T1000 (cell line): ENCODE results near the gene AKAP1.

Source experiments
- DNase-seq: peaks from one replicate; lab custom pipeline; 2025; ENCODE audit warnings: mixed read lengths; lab: John Stamatoyannopoulos, UW

Gene AKAP1

DNA sequence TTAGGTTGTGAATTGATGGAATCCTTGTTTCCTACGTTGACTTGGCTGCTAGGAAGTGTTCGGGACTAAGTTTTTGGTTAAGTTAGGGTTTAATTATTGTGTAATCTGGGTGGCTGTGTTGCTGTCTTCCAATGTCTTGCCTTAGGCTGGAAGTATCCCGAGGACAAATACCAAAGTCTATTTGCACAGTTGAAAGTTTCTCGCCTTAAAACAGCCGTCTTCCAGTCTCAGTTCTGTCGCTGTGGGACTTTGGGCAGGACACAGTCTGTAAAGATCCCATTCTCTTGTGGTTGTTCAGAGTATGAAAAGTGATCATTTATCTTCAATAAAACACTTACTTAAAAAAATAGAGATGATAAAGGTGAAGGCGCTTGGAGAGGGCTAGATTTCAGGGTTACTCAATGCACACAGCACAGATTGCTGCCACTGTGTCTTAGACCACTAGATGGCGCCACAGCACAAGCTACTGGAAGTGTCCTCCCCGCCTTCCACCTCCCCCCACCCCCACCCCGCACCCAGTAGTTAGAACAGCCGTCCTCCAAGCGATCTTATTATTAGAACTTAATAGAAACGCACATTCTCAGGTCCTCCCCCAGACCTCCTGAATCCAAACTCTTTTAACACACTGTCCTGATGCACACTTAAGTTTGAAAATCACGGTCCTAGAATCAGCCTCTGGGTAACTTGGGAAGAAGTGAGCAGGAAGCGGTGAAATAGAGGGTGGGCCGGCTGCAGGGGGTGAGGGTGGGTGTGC lies 45.8 kb downstream of the AKAP1 start:
- DNase-seq, result peak; percentile 67

DNA sequence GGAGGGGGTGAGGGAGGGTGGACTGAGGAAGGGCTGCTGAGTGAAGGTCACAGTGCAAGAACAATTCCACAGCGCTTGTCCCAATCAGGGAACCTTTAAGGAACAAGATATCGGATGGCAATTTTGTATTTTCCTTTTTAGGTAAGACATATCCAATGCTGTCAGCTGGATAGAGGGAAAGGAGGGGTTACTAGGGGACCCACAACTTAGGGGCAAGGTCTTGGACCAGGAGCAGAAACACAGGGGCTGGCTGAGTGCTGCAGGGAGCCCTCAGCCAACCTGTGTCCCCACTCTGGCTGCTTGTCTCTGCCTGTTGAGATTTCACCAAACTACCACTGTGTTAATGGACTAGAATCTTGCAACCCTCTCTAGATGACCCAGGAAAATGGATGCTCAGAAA lies 47.6 kb downstream of the AKAP1 start:
- no peak for DNase-seq

DNA sequence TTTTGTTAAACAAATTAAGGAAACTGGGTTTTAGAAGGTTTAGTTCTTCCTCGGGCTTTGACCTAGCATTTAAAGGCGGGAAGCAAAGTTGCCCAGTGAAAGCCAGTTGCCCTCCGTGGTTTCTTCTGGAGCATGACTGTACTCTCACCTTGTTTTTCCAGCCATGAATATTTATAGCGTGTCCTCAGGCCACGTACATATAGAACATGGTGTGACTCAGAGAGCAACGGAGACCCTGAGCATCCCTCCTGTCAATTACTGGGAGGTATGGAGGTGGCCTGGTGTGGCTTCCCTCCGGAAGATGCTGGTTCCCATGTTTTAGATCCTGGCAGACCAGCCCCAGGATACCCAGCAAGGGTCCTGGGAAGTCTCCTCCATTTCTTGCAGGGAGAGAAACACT lies 48.4 kb downstream of the AKAP1 start:
- DNase-seq, result no peak

DNA sequence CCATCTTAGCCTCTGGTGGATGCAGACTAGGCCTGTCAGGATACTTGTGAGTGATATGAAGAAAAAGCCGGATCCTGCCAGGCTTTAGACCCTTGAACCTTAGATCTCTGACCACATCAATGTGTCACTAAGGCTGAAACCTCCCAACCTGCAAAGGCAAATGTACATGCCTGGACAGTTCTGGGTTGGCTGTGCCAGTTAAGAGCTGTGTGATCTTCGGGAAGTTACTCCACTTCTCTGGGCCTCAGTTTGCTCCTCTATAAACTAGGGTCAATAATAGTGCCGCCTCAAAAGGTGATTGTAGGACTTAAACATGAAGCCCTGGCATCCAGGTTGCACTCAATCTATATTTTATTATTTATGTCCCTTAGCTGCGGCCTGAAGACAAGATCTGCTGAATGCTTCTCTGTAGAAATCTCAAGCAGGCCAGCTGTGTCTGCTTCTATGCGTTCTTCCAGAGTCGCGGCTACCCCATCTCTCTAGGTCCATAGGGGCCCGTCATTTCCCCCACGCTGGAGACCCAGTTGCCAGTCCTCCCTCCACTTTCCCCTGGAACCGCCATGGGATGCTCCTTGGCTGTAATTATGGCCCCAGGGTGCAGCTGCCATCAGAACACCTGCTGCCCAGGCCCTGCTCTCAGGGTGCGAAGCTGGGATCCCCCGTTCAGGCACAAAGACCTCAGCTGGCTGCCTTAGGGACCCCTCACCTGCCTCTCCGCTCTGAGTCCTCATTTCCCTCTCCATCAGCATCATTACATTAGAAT lies 50.2 kb downstream of the AKAP1 start:
- DNase-seq, result no peak

GRCh38 chr17:57135789-57136291 lies 50.8 kb downstream of the AKAP1 start:
- DNase-seq, result no peak

DNA sequence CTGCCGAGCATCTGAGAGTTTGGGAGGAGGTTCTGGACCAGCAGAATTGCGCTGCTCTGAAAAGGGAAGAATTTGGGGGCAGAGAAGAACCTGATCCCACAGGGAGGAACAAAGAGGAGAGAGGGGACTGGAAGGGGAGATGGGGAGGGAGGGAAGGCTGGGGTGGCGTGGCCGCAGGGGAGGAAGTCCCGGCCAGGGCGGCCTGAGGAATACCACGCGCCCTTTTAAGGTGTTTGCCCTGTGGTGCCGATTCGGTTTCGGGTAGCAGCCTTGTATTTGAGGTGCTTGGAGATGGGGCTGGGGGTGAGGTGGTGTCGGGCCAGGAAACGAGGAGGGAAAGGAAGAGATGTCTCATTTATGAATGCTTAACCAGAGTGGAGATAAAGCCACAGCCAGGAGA lies 51.3 kb downstream of the AKAP1 start:
- DNase-seq, result no peak

DNA sequence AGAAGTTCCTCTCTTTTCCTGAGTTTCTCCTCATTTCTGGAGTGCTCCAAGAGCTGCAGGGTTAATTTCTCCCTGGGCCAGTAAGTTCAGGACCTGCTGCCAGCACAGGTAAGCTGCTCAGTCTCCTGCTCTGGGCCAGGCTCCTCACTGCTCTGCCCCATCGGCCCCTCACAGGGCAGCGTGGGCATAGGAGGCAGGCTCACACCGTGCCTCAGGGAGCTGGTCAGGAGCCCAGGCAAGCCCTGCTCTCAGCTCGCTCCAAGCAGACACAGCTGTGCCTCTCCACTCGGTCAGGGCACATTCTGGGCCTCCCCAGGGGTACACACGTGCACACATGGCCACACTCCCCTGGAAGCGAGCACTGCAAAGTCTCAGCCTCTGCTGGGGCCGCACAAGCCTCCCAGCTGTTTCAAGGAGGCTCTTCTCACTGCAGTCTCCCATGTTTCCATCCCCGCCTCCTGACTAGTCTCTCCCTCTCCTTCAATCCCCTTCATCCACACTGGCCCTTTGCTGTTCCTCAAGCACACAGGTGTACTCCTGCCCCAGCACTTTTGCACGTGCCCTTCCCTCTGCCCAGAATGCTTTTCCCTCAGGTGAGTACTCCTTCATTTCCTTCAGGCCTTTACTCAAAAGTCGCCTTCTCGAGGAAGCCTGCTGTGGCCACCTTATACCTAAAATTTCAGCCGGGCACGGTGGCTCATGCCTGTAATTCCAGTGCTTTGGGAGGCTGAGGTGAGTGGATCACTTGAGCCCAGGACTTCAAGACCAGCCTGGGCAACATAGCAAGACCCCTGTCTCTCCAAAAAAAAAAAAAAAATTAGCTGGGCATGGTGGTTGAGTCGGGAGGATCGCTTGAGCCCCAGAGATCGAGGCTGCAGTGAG lies 53.2 kb downstream of the AKAP1 start:
- no peak for DNase-seq

- DNase-seq, result no peak
Observed at GRCh38 chr17:57138956-57139576, 54.0 kb downstream of the AKAP1 start.

DNA sequence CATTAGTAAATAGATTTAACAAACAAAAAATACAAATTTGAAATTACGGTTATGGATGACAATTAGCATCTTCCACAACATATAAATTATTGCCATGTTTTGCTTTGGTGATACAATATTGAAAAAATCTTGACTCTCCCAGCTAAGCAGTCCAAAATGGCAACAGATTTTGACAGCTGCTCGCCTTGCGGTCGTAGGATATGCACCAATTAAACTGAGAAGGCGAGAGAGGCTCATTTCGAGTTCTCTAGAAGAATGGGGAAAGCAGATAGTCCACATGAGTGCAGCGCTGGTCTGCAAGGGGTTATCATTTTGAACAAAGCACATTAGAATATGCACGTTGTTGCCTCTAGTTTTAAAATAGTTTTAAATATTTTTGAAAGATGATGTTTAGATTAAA lies 55.3 kb downstream of the AKAP1 start:
- DNase-seq, result no peak

DNA sequence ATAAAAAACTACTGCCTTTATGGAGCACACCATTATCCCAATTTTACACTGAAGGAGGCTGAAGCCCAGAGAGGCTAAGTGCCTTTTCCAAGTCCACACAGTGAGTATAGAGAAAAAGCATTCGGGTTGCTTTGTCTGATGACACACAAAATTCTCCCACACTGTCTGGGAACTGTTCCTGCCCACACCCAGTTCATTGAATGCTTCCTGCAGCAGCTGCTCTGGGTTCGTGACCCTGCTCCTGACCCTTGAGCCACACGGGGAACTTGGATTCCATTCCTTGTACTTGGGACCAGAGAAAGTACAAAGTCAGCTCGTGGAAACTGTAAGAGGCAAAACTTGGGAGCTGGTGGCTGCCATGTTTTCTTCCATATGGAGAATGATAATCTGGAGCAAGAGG lies 57.9 kb downstream of the AKAP1 start:
- DNase-seq, result no peak

DNA sequence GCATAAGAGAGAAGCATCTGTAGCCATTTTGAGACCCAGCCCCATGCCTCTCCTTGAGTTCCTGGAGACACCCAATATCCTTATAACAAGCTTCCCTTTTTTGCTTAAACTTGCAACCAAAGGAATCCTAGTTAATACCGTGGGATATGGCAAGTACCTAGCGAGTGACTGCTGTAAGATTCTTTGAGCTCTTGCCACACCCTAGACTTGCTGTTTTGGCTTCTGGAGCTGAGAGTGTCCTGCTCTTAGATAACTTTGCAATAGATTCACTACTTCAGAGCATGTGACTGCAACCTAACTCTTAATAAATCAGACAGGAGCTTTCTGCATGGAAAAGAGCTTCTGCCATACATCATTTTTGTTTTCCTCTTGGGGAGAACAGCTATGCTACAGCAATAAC lies 58.3 kb downstream of the AKAP1 start:
- no peak for DNase-seq

DNA sequence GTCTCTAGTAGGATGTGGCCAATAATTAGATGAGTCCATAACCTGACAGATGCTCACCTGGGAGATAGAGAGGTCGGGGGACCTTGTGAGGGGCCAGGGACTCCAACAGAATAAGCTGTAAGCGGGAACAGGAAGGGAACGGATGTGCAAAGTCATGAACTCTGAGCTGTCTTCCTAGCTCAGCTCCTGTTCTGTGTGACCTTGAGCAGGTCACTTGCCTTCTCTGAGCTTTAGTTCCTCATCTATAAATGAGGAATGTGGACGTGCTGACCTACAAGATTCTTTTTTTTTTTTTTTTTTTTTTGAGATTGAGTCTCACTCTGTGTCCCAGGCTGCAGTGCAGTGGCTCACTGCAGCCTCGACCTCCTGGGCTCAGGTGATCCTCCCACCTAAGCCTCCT lies 58.9 kb downstream of the AKAP1 start:
- DNase-seq, result no peak

- DNase-seq, result no peak
Observed at GRCh38 chr17:57144567-57144966, 59.5 kb downstream of the AKAP1 start.

- no peak for DNase-seq
Observed at GRCh38 chr17:57145347-57145746, 60.3 kb downstream of the AKAP1 start.

GRCh38 chr17:57146273-57146672 lies 61.2 kb downstream of the AKAP1 start:
- DNase-seq, result no peak

GRCh38 chr17:57151798-57152197 lies 66.8 kb downstream of the AKAP1 start:
- no peak for DNase-seq

GRCh38 chr17:57152967-57153528 lies 68.0 kb downstream of the AKAP1 start:
- no peak for DNase-seq

GRCh38 chr17:57154921-57155320 lies 69.9 kb downstream of the AKAP1 start:
- no peak for DNase-seq

DNA sequence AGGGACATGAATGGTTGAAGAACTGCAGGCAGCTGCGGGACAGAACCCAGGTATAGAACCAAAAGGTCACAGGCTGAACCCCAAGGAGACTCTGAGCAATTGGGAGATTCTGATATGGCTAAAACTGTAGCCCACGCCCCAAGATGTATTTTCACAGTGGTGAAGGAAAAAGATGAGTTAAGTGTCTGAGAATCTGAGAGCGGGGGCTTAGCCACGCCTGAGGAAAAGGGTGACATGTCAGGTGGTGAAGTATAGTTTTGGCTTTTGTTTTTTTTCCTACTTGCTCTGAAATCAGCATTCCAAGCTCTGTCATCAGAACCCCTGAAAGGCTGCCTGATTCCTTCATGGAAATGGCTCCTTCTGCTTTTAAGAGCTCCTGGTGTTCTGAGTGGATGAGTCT lies 73.3 kb downstream of the AKAP1 start:
- DNase-seq, result no peak

DNA sequence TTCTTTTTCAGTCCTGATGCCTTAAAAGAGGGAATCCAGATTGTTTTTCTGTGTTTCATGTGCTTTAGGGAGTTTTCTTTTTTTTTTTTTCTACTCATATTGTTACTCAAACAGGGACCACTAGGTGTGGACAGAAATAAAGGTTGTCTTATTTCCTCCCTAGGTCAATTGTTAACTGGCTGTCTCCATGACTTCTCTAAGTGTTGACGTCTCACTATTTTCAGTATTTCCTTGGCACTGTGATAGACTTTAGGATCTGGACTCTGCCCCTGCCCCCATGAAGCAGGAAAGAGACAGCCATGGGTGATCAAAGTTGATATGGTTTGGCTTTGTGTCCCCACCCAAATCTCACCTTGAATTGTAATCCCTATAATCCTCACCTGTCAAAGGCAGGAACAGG lies 73.7 kb downstream of the AKAP1 start:
- no peak for DNase-seq

- DNase-seq, result no peak
Observed at GRCh38 chr17:57160624-57161023, 75.6 kb downstream of the AKAP1 start.

GRCh38 chr17:57164814-57165213 lies 79.8 kb downstream of the AKAP1 start:
- DNase-seq, result no peak
